ENCODE measurements around the gene GFRA3. TPM values are rescaled to one million over a fixed set of nuclear protein-coding genes. Genes with fewer than 3 reads are reported as not detected.

GFRA3 gene
- total RNA-seq, 2 donors from 2014 or later: 0.22 TPM; not detected in 1

DNA sequence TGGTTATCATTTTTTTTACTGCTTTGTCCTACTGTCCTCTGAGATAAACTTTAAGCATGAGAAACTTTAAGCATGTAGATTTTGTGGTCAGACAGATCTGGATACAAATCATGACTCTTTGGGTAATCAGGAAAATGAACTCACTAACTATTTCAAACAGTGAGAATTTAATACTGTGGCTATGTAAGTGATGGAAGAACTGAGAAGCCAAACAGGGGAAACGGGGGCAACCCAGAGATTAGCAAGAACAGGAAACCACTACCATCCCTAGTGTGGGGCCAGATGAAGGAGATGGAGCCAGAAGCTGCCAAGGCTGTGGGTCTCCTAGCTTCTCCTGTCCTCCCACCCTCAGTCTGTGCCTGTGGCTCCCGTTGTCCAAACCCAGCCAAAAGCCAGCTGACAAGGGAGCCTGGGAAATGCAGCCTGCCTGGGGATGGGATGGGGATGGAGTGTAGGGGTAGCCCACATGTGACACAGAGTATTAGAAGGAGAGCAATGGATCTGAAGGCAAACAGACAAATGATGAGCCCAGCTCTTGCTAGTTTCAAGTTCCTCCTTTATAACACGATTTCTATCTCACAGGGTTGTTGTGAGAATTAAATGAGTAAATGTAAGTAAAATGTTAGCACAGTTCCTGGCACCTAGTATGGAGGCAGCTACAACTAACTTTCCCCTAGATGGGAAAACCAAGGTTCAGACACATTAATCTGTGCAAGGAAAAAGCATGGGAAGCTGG is 33.6 kb downstream of the GFRA3 start:
- ATAC-seq (peak in 1 of 2 donors; percentile 47), DNase-seq (ENCODE audit: low spot score) (no peak)
- H3K36me3 Mint-ChIP-seq: no peaks in the 10 kb centered on the region
- no peak overlapping the region for H3K27ac Mint-ChIP-seq
- H3K9me3 Mint-ChIP-seq: no peaks in the 10 kb centered on the region
- H3K4me1 Mint-ChIP-seq (ENCODE audit: low read depth in 2 of 2): peaks cover 11% of the 10 kb centered on the region in 2 donors
- H3K27me3 Mint-ChIP-seq: peaks cover 31 to 33% of the 10 kb centered on the region in 2 donors
- H3K4me3 Mint-ChIP-seq: peak overlapping the region; percentile 40

GRCh38 chr5:138238034-138238433 is 36.4 kb downstream of the GFRA3 start:
- Mint-ChIP-seq H3K4me3 (no peak overlapping the region), H3K36me3 (no peaks in the 10 kb centered on the region), H3K9me3 (no peaks in the 10 kb centered on the region), H3K4me1 (ENCODE audit: low read depth in 2 of 2) (peaks cover 11% of the 10 kb centered on the region in 2 donors), H3K27me3 (peaks cover 19 to 25% of the 10 kb centered on the region in 2 donors), H3K27ac (no peak overlapping the region)
- no peak for ATAC-seq
- DNase-seq (ENCODE audit: low spot score): no peak

DNA sequence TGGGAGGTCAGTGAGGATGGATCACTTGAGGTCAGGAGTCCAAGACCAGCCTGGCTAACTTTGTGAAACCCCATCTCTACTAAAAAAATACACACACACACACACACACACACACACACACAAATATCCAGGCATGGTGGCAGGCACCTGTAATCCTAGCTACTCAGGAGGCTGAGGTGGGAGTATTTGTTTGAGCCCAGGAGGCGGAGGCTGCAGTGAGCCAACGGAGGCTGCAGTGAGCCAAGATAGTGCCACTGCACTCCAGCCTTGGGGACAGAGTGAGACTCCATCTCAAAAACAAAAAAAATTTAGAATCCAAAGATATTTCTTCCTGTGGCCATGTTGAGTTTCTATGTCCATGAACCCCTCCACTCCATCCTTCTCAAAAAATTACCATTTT is 39.8 kb downstream of the GFRA3 start:
- H3K9me3 Mint-ChIP-seq: no peaks in the 10 kb centered on the region
- no peaks in the 10 kb centered on the region for H3K36me3 Mint-ChIP-seq
- H3K4me3 Mint-ChIP-seq: no peak overlapping the region
- no peak overlapping the region for H3K27ac Mint-ChIP-seq
- H3K27me3 Mint-ChIP-seq: peaks cover 9 to 20% of the 10 kb centered on the region in 2 donors
- no peaks in the 10 kb centered on the region for H3K4me1 Mint-ChIP-seq (ENCODE audit: low read depth in 2 of 2)
- ATAC-seq (no peak), DNase-seq (ENCODE audit: low spot score) (no peak)

DNA sequence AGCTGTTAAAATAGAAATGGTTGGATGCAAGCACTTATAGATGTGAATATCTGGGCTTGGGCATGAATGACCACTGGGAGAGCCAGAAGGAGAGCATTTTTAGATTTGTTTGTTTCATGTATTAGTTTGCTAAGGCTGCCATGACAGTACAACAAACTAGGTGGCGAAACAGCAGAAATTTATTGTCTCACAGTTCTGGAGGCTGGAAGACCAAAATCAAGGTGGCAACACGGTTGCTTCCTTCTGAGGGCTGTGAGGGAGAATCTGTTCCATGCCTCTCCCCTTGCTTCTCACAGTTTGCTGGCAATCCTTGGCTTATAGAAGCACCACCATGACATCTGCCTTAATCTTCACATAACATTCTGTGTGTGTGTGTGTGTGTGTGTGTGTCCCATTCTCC is 41.1 kb downstream of the GFRA3 start:
- no peak for ATAC-seq

DNA sequence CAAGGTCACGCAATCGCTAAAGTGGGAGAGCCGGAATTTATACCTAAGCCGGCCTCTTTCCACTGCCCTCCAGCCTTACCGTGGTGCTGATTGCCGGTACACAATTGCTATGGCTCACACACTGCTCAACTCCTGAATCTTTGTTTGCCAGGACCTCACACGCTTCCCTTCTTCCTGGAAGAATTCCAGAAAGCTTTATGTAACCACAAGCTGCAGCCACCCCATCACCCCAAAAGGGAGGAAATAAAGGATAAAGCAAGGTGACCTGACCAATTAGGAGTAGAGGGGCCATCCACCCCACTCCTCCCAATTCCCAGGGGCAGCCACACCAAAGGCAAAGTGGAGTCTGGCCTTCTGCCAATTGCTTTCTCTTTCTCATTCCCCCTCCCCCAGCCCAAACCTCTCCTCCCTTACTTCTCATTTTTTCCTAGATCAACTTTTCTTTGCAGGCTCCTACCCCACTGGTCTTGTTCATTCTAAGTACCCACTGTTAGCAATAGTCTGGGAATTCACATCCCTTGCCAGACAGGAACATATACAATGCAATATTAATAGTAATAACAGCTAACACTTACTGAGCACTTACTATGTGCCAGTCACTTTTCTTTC is 43.3 kb downstream of the GFRA3 start:
- H3K4me3 Mint-ChIP-seq: no peak overlapping the region
- H3K27me3 Mint-ChIP-seq: peaks cover 6 to 16% of the 10 kb centered on the region in 2 donors
- no peaks in the 10 kb centered on the region for H3K9me3 Mint-ChIP-seq
- ATAC-seq (no peak), DNase-seq (ENCODE audit: low spot score) (no peak)
- no peaks in the 10 kb centered on the region for H3K36me3 Mint-ChIP-seq
- no peaks in the 10 kb centered on the region for H3K4me1 Mint-ChIP-seq (ENCODE audit: low read depth in 2 of 2)
- no peak overlapping the region for H3K27ac Mint-ChIP-seq

More for the DNA sequence above, 41.1 kb downstream of the GFRA3 start:
- Mint-ChIP-seq H3K4me1 (ENCODE audit: low read depth in 2 of 2) (no peaks in the 10 kb centered on the region), H3K27me3 (peaks cover 6 to 14% of the 10 kb centered on the region in 2 donors), H3K9me3 (no peaks in the 10 kb centered on the region), H3K27ac (no peak overlapping the region), H3K4me3 (no peak overlapping the region), H3K36me3 (no peaks in the 10 kb centered on the region)
- no peak for DNase-seq (ENCODE audit: low spot score)

DNA sequence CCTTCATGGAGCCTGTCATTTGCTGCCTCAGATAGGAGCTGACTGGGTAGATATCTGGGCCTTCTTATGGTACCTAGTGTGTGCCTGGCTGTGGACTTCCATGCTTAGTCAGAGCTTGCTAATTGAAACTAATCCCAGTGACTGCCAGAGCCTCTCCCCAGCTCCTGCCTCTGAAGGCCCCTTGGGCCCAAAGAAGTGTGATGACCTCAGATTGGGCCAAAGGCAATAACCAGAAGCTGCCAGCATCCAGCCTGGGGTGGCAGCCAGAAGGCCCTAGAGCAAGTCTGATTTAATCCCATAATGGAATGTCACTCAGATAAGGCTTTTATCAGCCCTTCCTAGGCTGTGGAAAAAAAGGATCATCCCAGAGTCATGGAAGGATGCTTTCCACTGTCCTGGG is 44.2 kb downstream of the GFRA3 start:
- DNase-seq (ENCODE audit: low spot score) (no peak), ATAC-seq (no peak)
- Mint-ChIP-seq H3K4me1 (ENCODE audit: low read depth in 2 of 2) (no peaks in the 10 kb centered on the region), H3K9me3 (no peaks in the 10 kb centered on the region), H3K27ac (no peak overlapping the region), H3K4me3 (no peak overlapping the region), H3K27me3 (peaks cover 6 to 16% of the 10 kb centered on the region in 2 donors), H3K36me3 (no peaks in the 10 kb centered on the region)

GRCh38 chr5:138229387-138229786 is 45.0 kb downstream of the GFRA3 start:
- Mint-ChIP-seq H3K9me3 (no peaks in the 10 kb centered on the region), H3K4me1 (ENCODE audit: low read depth in 2 of 2) (no peaks in the 10 kb centered on the region), H3K27ac (no peak overlapping the region), H3K4me3 (no peak overlapping the region), H3K27me3 (peaks cover 6 to 13% of the 10 kb centered on the region in 2 donors), H3K36me3 (no peaks in the 10 kb centered on the region)
- no peak for DNase-seq (ENCODE audit: low spot score)
- ATAC-seq: no peak

GRCh38 chr5:138226910-138227309 is 47.5 kb downstream of the GFRA3 start:
- Mint-ChIP-seq H3K27me3 (peaks cover 10 to 11% of the 10 kb centered on the region in 2 donors), H3K4me3 (no peak overlapping the region), H3K27ac (no peak overlapping the region), H3K36me3 (no peaks in the 10 kb centered on the region), H3K9me3 (no peaks in the 10 kb centered on the region), H3K4me1 (ENCODE audit: low read depth in 2 of 2) (peaks cover 5 to 6% of the 10 kb centered on the region in 2 donors)
- ATAC-seq (no peak), DNase-seq (ENCODE audit: low spot score) (no peak)

DNA sequence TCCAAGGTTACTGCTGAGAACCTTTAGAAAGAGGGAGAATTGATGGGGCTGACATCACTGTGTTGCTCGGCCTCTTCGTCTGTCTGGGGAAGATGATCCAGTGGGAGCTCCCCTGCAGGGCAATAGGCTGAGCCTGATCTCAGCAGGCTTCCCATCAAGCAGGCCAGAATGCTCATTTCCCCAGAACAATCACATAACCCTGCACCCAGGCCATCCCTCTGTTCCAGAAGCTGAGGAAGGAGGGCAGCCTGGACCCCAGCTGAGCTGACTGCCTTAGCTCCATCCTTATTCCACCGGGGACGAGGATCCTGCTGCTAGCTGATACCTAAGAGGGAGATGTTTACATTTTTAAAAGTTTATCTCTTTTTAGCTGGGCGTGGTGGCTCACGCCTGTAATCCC is 49.7 kb downstream of the GFRA3 start:
- peaks cover 4 to 5% of the 10 kb centered on the region in 2 donors for H3K27me3 Mint-ChIP-seq
- peaks cover 5 to 6% of the 10 kb centered on the region in 2 donors for H3K4me1 Mint-ChIP-seq (ENCODE audit: low read depth in 2 of 2)
- H3K27ac Mint-ChIP-seq: no peak overlapping the region
- no peak for DNase-seq (ENCODE audit: low spot score)
- H3K9me3 Mint-ChIP-seq: no peaks in the 10 kb centered on the region
- H3K4me3 Mint-ChIP-seq: no peak overlapping the region
- H3K36me3 Mint-ChIP-seq: no peaks in the 10 kb centered on the region
- ATAC-seq: peak in 1 of 2 donors; percentile 15

DNA sequence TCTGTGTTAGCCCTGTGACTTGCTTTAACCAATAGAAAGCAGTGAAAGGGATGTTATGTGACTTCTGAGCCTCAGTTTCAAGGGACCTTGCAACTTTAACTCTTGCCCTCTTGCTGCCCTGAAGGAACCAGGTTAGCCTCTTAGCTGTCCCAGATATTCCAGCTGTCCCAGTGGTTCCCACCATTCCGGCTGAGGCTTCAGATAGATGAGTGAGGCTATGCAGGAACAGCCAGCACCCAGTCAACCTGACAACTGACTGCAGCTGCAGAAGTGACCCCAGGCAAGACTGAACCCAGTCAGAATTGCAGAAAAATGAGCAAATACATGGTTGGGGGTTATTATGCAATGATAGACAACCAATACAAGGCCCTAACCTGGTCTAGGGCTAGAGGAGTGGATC is 50.9 kb downstream of the GFRA3 start:
- ATAC-seq (peak in 1 of 2 donors; percentile 20), DNase-seq (ENCODE audit: low spot score) (no peak)
- peaks cover 7 to 12% of the 10 kb centered on the region in 2 donors for H3K27me3 Mint-ChIP-seq
- no peaks in the 10 kb centered on the region for H3K9me3 Mint-ChIP-seq
- no peak overlapping the region for H3K4me3 Mint-ChIP-seq
- H3K4me1 Mint-ChIP-seq (ENCODE audit: low read depth in 2 of 2): peaks cover 5 to 6% of the 10 kb centered on the region in 2 donors
- no peak overlapping the region for H3K27ac Mint-ChIP-seq
- no peaks in the 10 kb centered on the region for H3K36me3 Mint-ChIP-seq

- DNase-seq (ENCODE audit: low spot score): no peak
- no peaks in the 10 kb centered on the region for H3K36me3 Mint-ChIP-seq
- peaks cover 9 to 13% of the 10 kb centered on the region in 2 donors for H3K4me1 Mint-ChIP-seq (ENCODE audit: low read depth in 2 of 2)
- ATAC-seq: no peak
- no peaks in the 10 kb centered on the region for H3K9me3 Mint-ChIP-seq
- H3K27ac Mint-ChIP-seq: no peak overlapping the region
- no peak overlapping the region for H3K4me3 Mint-ChIP-seq
- H3K27me3 Mint-ChIP-seq: peaks cover 3 to 7% of the 10 kb centered on the region in 2 donors
Measured at GRCh38 chr5:138216799-138217198, 57.6 kb downstream of the GFRA3 start.

- Mint-ChIP-seq H3K27me3 (no peaks in the 10 kb centered on the region), H3K27ac (peak within 1 kb of the TSS; percentile 92 to 99), H3K9me3 (no peaks in the 10 kb centered on the region), H3K4me3 (peak within 1 kb of the TSS; percentile 99), H3K36me3 (peaks cover under 1% of the 10 kb centered on the region), H3K4me1 (ENCODE audit: low read depth in 2 of 2) (peaks cover 16 to 19% of the 10 kb centered on the region in 2 donors)
- DNase-seq (ENCODE audit: low spot score) (peak; percentile 92), ATAC-seq (peak; percentile 98 to 99)
Measured at GRCh38 chr5:138213161-138214029, 61.0 kb downstream of the GFRA3 start, which contains the start of gene CDC23. TSS of gene CDC23 (minus strand) at chr5:138213323. CDS start at chr5:138213312, 11 bp downstream.

DNA sequence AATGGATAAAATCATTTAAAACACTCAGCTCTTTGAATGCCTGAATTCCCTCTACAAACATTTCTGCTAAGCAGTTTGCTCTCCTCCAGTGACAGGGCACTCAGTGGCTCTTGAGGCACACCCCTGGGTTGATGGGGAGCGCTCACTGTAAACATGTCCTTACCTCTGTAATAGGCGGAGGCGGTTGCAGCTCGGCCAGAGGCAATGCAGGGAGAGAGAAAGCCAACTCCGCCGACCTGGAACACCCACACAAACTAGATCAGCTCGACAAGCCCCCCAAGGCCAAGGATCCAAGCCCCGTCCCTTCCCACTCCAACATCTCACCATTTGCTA is 61.6 kb downstream of the GFRA3 start:
- Mint-ChIP-seq H3K9me3 (no peaks in the 10 kb centered on the region), H3K4me1 (ENCODE audit: low read depth in 2 of 2) (peaks cover 19% of the 10 kb centered on the region in 2 donors), H3K36me3 (peaks cover 5% of the 10 kb centered on the region), H3K4me3 (peak overlapping the region; percentile 99), H3K27me3 (no peaks in the 10 kb centered on the region), H3K27ac (peak overlapping the region; percentile 92 to 99)
- ATAC-seq (peak; percentile 43 to 49), DNase-seq (ENCODE audit: low spot score) (no peak)

All from natural killer cell treated with Interleukin-12 subunit alpha and Interleukin-12 subunit beta and Interleukin-15 and Interleukin-18, amount 100 ng/mL, for 72 hours (primary cell).